Muscle layer of duodenum (tissue), 2 donors: ENCODE results near the gene ARID1B.

Experiments used
- H3K27ac ChIP-seq: one replicate; pipeline ENCODE4 v1.7.0; 2013; ENCODE audit warnings: mild to moderate bottlenecking, low read length
- H3K27me3 ChIP-seq: one replicate; pipeline ENCODE4 v1.7.0; 2013; ENCODE audit warnings: low read depth, mild to moderate bottlenecking, control low read depth, low read length
- H3K36me3 ChIP-seq, 2 donors: one replicate each; pipeline ENCODE4 v1.7.0; 2013; ENCODE audit warnings: low read length in 2 of 2, control low read depth in 1 of 2, mild to moderate bottlenecking in 1 of 2; ENCODE audit not compliant: insufficient read depth in 2 of 2, control insufficient read depth in 1 of 2
- H3K4me1 ChIP-seq, 2 donors: one replicate each; pipeline ENCODE4 v1.7.0; 2013; ENCODE audit warnings: low read length in 2 of 2, mild to moderate bottlenecking in 2 of 2, control low read depth in 1 of 2, moderate library complexity in 1 of 2; ENCODE audit not compliant: insufficient read depth in 2 of 2, control insufficient read depth in 1 of 2
- H3K4me3 ChIP-seq, 2 donors: one replicate each; pipeline ENCODE4 v1.7.0; 2013; ENCODE audit warnings: low read length in 2 of 2, low read depth in 1 of 2, mild to moderate bottlenecking in 1 of 2
- H3K9me3 ChIP-seq, 2 donors: one replicate each; pipeline ENCODE4 v1.7.0; 2013; ENCODE audit warnings: low read length in 2 of 2, control low read depth in 1 of 2, mild to moderate bottlenecking in 1 of 2; ENCODE audit not compliant: control insufficient read depth in 1 of 2
- donor health status: healthy.

ARID1B gene

DNA sequence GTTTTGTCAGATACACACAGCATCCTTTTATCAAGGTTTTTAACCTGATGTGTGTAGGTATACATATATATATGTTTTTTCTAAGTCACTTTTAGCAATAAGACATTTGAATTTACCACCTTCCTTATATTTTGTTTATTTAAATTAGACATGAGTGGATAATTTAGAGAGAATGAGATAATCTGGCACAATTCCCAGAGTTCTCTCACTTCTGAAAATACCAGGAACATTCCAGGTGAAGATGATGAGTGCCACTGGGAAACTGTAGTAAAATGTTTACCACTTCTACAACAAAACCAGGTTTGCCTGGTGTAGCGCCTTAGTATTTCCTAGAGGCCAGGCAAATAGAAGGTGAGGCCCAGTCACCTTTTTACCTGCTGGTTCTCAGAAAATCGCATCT is 356.7 kb downstream of the ARID1B start:
- Histone ChIP-seq H3K36me3 (peaks cover 17 to 24% of the 10 kb centered on the region in 2 donors), H3K27me3 (no peaks in the 10 kb centered on the region), H3K4me1 (no peaks in the 10 kb centered on the region), H3K9me3 (no peaks in the 10 kb centered on the region), H3K27ac (peak overlapping the region; percentile 67), H3K4me3 (no peak overlapping the region)

DNA sequence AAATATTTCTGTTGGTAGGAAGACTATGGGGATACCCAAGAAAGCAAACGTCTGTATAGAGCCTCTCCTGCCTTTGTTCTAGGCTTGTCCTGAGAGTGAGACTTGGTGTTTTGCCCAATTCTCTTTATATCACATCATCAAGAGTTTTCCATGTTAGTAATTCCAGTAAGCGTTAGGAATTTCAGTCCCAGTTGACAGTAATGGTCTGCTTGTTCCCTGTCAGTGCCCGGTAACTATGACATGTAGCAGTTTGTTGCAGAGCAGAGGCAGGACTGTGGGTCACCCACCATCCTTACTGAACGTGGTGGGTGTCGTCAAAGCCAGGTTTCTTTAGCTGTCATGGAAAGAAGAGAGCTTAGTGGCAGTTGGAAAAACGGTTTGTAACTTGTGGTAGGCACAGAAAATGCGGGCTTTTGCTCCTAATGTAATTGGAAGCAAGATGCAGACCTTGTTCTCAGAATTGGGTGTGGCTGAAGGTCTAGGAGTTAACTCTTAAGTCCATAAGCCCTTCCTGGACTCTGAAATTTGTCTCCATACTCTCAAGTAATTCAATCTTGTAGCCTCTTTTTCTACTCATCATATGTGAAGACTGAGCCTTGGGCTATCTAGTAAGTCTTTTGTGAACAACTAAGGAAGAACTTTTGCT is 357.3 kb downstream of the ARID1B start:
- Histone ChIP-seq H3K27me3 (no peaks in the 10 kb centered on the region), H3K4me3 (no peak overlapping the region), H3K27ac (peak overlapping the region; percentile 67), H3K4me1 (no peaks in the 10 kb centered on the region), H3K9me3 (no peaks in the 10 kb centered on the region), H3K36me3 (peaks cover 17 to 24% of the 10 kb centered on the region in 2 donors)

DNA sequence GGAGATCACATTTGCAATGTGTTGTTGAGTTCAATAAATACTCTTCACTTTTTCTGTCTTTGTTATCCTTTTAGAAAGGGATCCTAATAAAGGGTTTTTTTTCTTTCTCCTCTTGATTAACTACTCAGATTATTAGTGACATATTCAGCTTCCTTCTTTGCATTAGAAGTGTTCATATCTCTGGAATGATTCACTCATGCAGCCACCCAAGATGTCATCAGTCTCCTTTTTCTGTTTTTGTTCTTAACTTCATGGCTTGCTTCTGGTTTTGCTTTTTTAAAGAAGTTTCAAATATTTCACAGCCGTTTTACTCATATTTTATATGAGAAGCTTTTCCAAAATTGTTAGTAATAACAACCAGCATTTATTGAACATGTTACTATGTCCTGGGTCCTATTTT is 358.5 kb downstream of the ARID1B start:
- Histone ChIP-seq H3K4me3 (no peak overlapping the region), H3K9me3 (no peaks in the 10 kb centered on the region), H3K27me3 (no peaks in the 10 kb centered on the region), H3K27ac (no peak overlapping the region), H3K4me1 (no peaks in the 10 kb centered on the region), H3K36me3 (peaks cover 19 to 28% of the 10 kb centered on the region in 2 donors)

DNA sequence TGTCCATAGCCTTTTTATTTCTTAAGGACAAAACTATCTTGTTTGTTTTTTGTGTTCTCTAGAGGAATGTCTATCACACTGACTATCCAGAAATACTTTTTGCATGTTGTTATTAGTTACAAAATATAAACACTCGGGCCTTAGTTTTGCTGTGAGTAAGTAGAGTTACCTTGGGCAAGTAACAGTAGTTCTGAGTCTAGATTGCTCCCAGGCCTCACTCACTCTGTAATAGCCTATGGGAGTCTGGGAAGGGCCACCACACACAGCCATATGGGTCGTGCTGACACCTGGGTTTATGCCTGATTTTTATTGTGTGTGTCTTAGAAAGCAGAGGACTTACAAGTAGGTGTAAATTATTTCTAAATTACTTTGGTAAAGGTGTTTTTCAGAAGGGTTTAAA is 360.3 kb downstream of the ARID1B start:
- H3K4me3 ChIP-seq: no peak overlapping the region
- H3K27me3 ChIP-seq: no peaks in the 10 kb centered on the region
- H3K27ac ChIP-seq: no peak overlapping the region
- peaks cover 31 to 37% of the 10 kb centered on the region in 2 donors for H3K36me3 ChIP-seq
- H3K9me3 ChIP-seq: no peaks in the 10 kb centered on the region
- H3K4me1 ChIP-seq: no peaks in the 10 kb centered on the region

DNA sequence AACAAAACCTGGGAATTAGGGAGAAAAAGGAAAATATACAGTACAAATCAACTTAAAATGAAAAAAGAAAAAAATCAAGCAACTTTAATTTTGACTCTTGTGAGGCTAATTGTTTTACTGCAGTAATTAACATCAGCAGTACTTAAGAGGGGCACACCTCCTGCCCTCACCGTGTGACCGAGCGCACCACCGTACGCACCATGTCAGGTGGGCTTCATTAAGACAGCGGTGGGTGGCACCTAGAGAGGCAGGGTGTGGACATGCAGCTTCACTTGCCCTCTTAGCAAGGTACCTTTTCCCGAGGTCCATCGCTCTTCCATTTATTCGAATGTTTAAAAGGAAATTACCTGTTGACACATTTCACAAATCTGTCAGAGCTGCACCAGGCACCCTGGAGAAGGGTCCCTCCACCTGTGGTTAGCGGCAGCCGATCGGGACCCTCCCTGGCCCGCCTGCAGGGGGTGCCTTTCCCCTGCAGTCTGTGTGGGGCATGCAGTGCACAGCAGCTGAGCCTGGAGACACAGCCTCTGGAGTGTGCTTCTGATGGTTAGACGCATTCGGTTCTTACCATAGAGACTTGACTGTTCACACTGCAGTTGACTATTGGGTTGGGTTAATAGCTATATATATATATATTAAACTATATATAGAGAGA is 362.0 kb downstream of the ARID1B start:
- Histone ChIP-seq H3K27ac (no peak overlapping the region), H3K4me1 (peaks cover 4 to 12% of the 10 kb centered on the region in 2 donors), H3K27me3 (no peaks in the 10 kb centered on the region), H3K4me3 (no peak overlapping the region), H3K36me3 (peaks cover 23% of the 10 kb centered on the region in 2 donors), H3K9me3 (no peaks in the 10 kb centered on the region)

DNA sequence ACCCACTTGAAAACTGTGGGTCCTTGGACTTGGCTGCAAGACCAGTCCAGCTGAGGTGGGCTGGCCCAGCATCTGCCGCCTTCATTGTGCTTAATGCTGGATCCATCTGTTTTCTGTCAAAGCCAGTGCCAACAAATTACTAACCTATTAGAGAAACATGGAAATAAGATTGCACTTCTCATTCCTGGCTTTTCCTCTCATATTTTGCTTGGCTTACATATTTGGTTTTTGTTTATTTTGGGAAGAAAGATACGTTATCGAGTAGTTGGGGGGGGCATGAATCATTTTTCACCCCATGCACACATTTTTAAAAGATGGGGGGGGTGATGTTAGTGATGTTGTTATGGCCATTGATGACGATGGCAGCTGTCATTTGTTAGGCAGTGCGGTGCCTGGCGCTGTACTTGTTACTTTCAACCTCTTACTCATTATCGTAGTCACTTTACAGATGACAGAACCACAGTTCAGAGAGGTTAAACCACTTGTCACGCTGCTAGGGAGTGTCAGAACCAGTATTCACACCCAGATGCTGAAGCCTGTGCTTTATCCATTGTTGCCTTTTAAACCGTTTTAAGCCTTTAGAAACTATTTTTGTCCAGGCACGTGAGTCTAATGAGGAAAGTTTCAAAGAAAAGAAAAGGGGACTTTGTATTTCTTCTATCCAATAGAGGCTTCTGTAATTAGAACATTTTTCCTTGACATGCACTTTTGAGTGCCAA is 366.2 kb downstream of the ARID1B start:
- Histone ChIP-seq H3K36me3 (peaks cover 14 to 16% of the 10 kb centered on the region in 2 donors), H3K4me3 (no peak overlapping the region), H3K9me3 (no peaks in the 10 kb centered on the region), H3K4me1 (peaks cover 4 to 23% of the 10 kb centered on the region in 2 donors), H3K27me3 (no peaks in the 10 kb centered on the region), H3K27ac (peak overlapping the region; percentile 13)

DNA sequence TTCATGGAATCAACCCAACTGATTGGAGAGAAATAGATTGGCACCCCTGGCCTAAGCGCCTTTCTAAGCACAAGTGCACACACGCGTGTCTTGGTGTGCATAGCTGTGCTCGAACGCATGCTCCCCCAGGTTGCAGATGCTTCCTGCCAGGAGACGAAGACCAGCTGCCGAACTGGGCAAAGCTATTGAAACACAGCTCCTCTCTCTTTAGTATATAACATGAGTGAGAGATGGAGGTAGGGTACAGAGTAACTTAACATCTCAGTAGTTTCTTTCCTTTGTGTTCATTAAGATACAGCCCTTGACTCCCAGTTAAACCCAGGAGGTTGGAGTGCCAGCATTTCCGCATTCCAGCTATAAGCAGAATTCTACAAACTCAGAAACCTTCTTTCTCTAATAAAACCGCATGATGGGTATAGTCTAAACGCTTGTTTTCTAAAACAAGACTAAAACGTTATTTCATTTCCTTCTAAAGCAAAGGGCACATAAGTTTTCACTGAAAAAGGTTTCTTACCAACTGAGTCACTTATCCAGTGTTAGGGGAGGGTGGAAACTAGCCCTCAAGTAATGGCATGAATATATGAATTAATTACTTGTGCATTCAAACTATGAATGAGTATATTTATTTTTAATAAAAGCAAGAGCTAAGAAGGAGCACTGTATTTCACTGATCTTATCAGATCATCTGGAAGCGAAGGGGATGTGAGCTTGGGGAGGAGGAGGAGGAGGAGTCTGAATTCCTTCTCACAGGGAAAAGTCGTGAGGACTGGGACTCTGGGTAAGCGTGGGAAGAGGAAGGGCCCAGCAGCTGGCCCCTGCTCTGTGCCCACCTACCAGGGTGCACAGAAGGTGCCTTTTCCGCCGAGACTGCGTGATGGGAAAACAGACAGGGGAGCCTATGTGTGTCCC is 367.0 kb downstream of the ARID1B start:
- Histone ChIP-seq H3K9me3 (no peaks in the 10 kb centered on the region), H3K4me1 (peaks cover 4 to 25% of the 10 kb centered on the region in 2 donors), H3K4me3 (no peak overlapping the region), H3K27ac (peak overlapping the region; percentile 13), H3K27me3 (no peaks in the 10 kb centered on the region), H3K36me3 (peaks cover 18 to 21% of the 10 kb centered on the region in 2 donors)

DNA sequence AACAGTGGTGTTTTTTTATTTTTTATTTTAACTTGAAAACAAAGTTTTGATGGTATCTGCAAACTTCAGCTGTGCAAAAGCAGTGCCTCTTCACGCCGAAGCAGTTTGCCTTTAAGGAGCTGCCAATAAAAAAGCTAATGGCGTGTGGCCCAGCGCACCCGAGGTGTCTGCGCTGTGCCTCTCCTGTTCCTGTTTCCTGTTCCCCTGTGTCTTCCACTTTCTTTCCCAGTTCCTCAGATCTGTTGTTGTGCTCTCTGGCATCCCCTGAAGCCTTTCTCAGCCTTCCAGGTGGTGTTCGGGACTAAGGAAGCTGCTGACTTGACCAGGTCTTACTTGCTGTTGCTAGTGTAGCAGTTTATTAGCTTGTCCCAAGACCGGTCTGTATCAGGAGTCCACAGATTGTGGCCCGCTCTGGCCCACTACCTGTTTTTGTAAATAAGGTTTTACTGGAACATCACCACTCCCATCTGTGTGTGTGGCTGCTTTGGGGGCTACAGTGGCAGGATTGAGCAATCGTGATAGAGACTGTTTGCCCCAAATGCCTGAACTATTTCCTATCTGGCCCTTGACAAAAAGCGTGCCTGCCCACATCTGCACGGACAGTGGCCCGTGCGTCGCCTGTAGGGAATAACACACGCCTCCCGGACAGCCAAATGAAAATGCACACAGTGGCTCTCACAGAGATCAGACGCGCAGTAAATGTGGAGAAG is 367.8 kb downstream of the ARID1B start:
- H3K4me3 ChIP-seq: no peak overlapping the region
- H3K9me3 ChIP-seq: no peaks in the 10 kb centered on the region
- no peaks in the 10 kb centered on the region for H3K27me3 ChIP-seq
- peaks cover 18 to 21% of the 10 kb centered on the region in 2 donors for H3K36me3 ChIP-seq
- H3K4me1 ChIP-seq: peaks cover 4 to 25% of the 10 kb centered on the region in 2 donors
- no peak overlapping the region for H3K27ac ChIP-seq

DNA sequence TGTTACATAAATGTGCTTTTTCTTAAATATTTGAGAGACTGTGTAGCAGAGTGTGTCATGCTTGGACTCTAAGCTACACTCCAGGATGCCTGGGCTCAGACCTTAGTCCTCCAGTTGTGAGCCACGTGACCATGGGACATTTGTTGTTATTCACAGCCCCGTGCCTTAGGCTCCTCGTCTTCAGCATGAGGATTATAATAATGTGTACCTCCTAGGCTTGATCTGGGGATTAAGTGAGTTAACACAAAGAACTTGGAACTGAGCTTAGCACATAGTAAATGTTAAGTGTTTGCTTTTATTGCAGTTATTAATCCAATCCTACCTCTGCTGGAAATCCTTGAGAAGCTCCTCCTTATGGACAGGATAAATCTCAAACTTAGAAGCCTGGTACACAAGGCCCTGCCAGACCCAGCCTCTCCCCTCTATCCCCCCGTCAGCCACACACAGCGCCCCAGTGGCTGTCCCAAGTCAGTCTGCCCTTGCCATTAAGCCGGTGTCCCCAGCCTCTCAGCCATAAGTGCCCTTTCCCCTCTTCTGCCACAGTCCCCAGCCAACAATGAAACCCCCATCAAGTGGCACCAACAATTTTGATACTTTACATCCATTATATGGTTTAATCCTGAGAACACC is 368.6 kb downstream of the ARID1B start:
- Histone ChIP-seq H3K4me3 (no peak overlapping the region), H3K27me3 (no peaks in the 10 kb centered on the region), H3K36me3 (peaks cover 17 to 25% of the 10 kb centered on the region in 2 donors), H3K27ac (no peak overlapping the region), H3K4me1 (peaks cover 4 to 25% of the 10 kb centered on the region in 2 donors), H3K9me3 (no peaks in the 10 kb centered on the region)
